Measurements from ENCODE around the gene SLX4IP.

SLX4IP gene

GRCh38 chr20:10429443-10429981, 5.6 kb upstream of the SLX4IP start:
- no peak for DNase-seq

GRCh38 chr20:10430000-10430466, 5.1 kb upstream of the SLX4IP start:
- peak; percentile 58 for DNase-seq

- peak; percentile 25 for DNase-seq
These were observed 4.4 kb upstream of the SLX4IP start for GRCh38 chr20:10430704-10431103.

- DNase-seq, result no peak
These were observed 3.0 kb upstream of the SLX4IP start for GRCh38 chr20:10432079-10432478.

- no peak for DNase-seq
These were observed 2.0 kb upstream of the SLX4IP start for GRCh38 chr20:10433014-10433622.

GRCh38 chr20:10433623-10434466, 1.3 kb upstream of the SLX4IP start, which contains the start of gene MKKS:
MKKS (minus strand) TSS chr20:10434222; CDS start chr20:10413514, 20,708 bp downstream.
- peak; percentile 90 for DNase-seq

- DNase-seq, result peak; percentile 86
These were observed 656 bp upstream of the SLX4IP start for GRCh38 chr20:10434467-10434831.

GRCh38 chr20:10436053-10436699, 1.1 kb downstream of the SLX4IP start:
- no peak for DNase-seq

GRCh38 chr20:10438217-10438616, 3.1 kb downstream of the SLX4IP start:
- DNase-seq, result peak; percentile 26

- no peak for DNase-seq
These were observed 8.8 kb downstream of the SLX4IP start for GRCh38 chr20:10443936-10444335.

GRCh38 chr20:10445758-10446157, 10.7 kb downstream of the SLX4IP start:
- no peak for DNase-seq

- peak; percentile 87 for DNase-seq
These were observed 11.9 kb downstream of the SLX4IP start for GRCh38 chr20:10447028-10447427.

- no peak for DNase-seq
These were observed 13.4 kb downstream of the SLX4IP start for GRCh38 chr20:10448270-10449156.

- no peak for DNase-seq
These were observed 14.2 kb downstream of the SLX4IP start for GRCh38 chr20:10449270-10449669.

- DNase-seq, result peak; percentile 62
These were observed 18.1 kb downstream of the SLX4IP start for GRCh38 chr20:10453241-10453640.

- DNase-seq, result no peak
These were observed 19.1 kb downstream of the SLX4IP start for GRCh38 chr20:10454151-10454750.

- no peak for DNase-seq
These were observed 26.4 kb downstream of the SLX4IP start for GRCh38 chr20:10461495-10461894.

GRCh38 chr20:10462516-10462915, 27.4 kb downstream of the SLX4IP start:
- no peak for DNase-seq

- no peak for DNase-seq
These were observed 28.5 kb downstream of the SLX4IP start for GRCh38 chr20:10463622-10464021.

GRCh38 chr20:10465135-10465534, 30.0 kb downstream of the SLX4IP start:
- no peak for DNase-seq

GRCh38 chr20:10466325-10466724, 31.2 kb downstream of the SLX4IP start:
- DNase-seq, result no peak

GRCh38 chr20:10466855-10467254, 31.8 kb downstream of the SLX4IP start:
- DNase-seq, result no peak
